ENCODE data around the gene CYFIP1.

Gene CYFIP1

GRCh38 chr15:22944651-22945050 is 35.5 kb downstream of the CYFIP1 start:
- Histone ChIP-seq H3K4me1 (ENCODE audit: control insufficient read depth, low read depth, low read length) (peaks cover 13% of the 10 kb centered on the region), H3K4me3 (ENCODE audit: low read length) (no peak overlapping the region), H3K27me3 (ENCODE audit: control insufficient read depth, insufficient read depth, low read length) (peaks cover 9% of the 10 kb centered on the region), H3K27ac (ENCODE audit: low read length) (no peak overlapping the region), H3K36me3 (ENCODE audit: control insufficient read depth, low read depth, low read length) (peaks cover 20% of the 10 kb centered on the region), H3K9ac (ENCODE audit: low read length) (no peak overlapping the region), H3K9me3 (ENCODE audit: control insufficient read depth, low read depth, low read length) (no peaks in the 10 kb centered on the region)

GRCh38 chr15:22942877-22943276 is 37.3 kb downstream of the CYFIP1 start:
- H3K4me3 ChIP-seq (ENCODE audit: low read length) = no peak overlapping the region
- peaks cover 20% of the 10 kb centered on the region for H3K36me3 ChIP-seq (ENCODE audit: control insufficient read depth, low read depth, low read length)
- no peak overlapping the region for H3K27ac ChIP-seq (ENCODE audit: low read length)
- no peaks in the 10 kb centered on the region for H3K4me1 ChIP-seq (ENCODE audit: control insufficient read depth, low read depth, low read length)
- H3K27me3 ChIP-seq (ENCODE audit: control insufficient read depth, insufficient read depth, low read length) = no peaks in the 10 kb centered on the region
- no peak overlapping the region for H3K9ac ChIP-seq (ENCODE audit: low read length)
- H3K9me3 ChIP-seq (ENCODE audit: control insufficient read depth, low read depth, low read length) = no peaks in the 10 kb centered on the region

- no peaks in the 10 kb centered on the region for H3K4me1 ChIP-seq (ENCODE audit: control insufficient read depth, low read depth, low read length)
- H3K9ac ChIP-seq (ENCODE audit: low read length) = no peak overlapping the region
- no peak overlapping the region for H3K27ac ChIP-seq (ENCODE audit: low read length)
- H3K4me3 ChIP-seq (ENCODE audit: low read length) = no peak overlapping the region
- no peaks in the 10 kb centered on the region for H3K27me3 ChIP-seq (ENCODE audit: control insufficient read depth, insufficient read depth, low read length)
- no peaks in the 10 kb centered on the region for H3K9me3 ChIP-seq (ENCODE audit: control insufficient read depth, low read depth, low read length)
- peaks cover 20% of the 10 kb centered on the region for H3K36me3 ChIP-seq (ENCODE audit: control insufficient read depth, low read depth, low read length)
Observed at GRCh38 chr15:22942306-22942855, 37.8 kb downstream of the CYFIP1 start.

- H3K4me1 ChIP-seq (ENCODE audit: control insufficient read depth, low read depth, low read length) = no peaks in the 10 kb centered on the region
- H3K27me3 ChIP-seq (ENCODE audit: control insufficient read depth, insufficient read depth, low read length) = no peaks in the 10 kb centered on the region
- H3K36me3 ChIP-seq (ENCODE audit: control insufficient read depth, low read depth, low read length) = peaks cover 28% of the 10 kb centered on the region
- no peak overlapping the region for H3K4me3 ChIP-seq (ENCODE audit: low read length)
- no peak overlapping the region for H3K27ac ChIP-seq (ENCODE audit: low read length)
- no peak overlapping the region for H3K9ac ChIP-seq (ENCODE audit: low read length)
- no peaks in the 10 kb centered on the region for H3K9me3 ChIP-seq (ENCODE audit: control insufficient read depth, low read depth, low read length)
Observed at GRCh38 chr15:22941179-22941578, 39.0 kb downstream of the CYFIP1 start.

- H3K9ac ChIP-seq (ENCODE audit: low read length) = no peak overlapping the region
- no peaks in the 10 kb centered on the region for H3K4me1 ChIP-seq (ENCODE audit: control insufficient read depth, low read depth, low read length)
- H3K4me3 ChIP-seq (ENCODE audit: low read length) = no peak overlapping the region
- no peaks in the 10 kb centered on the region for H3K27me3 ChIP-seq (ENCODE audit: control insufficient read depth, insufficient read depth, low read length)
- no peaks in the 10 kb centered on the region for H3K9me3 ChIP-seq (ENCODE audit: control insufficient read depth, low read depth, low read length)
- H3K27ac ChIP-seq (ENCODE audit: low read length) = no peak overlapping the region
- peaks cover 33% of the 10 kb centered on the region for H3K36me3 ChIP-seq (ENCODE audit: control insufficient read depth, low read depth, low read length)
Observed at GRCh38 chr15:22939652-22940061, 40.5 kb downstream of the CYFIP1 start.

GRCh38 chr15:22939051-22939450 is 41.1 kb downstream of the CYFIP1 start:
- no peaks in the 10 kb centered on the region for H3K27me3 ChIP-seq (ENCODE audit: control insufficient read depth, insufficient read depth, low read length)
- H3K9me3 ChIP-seq (ENCODE audit: control insufficient read depth, low read depth, low read length) = no peaks in the 10 kb centered on the region
- peaks cover 33% of the 10 kb centered on the region for H3K36me3 ChIP-seq (ENCODE audit: control insufficient read depth, low read depth, low read length)
- H3K27ac ChIP-seq (ENCODE audit: low read length) = no peak overlapping the region
- no peak overlapping the region for H3K9ac ChIP-seq (ENCODE audit: low read length)
- H3K4me1 ChIP-seq (ENCODE audit: control insufficient read depth, low read depth, low read length) = no peaks in the 10 kb centered on the region
- no peak overlapping the region for H3K4me3 ChIP-seq (ENCODE audit: low read length)

GRCh38 chr15:22936577-22937472 is 43.3 kb downstream of the CYFIP1 start:
- Histone ChIP-seq H3K4me1 (ENCODE audit: control insufficient read depth, low read depth, low read length) (no peaks in the 10 kb centered on the region), H3K9ac (ENCODE audit: low read length) (no peak overlapping the region), H3K9me3 (ENCODE audit: control insufficient read depth, low read depth, low read length) (no peaks in the 10 kb centered on the region), H3K36me3 (ENCODE audit: control insufficient read depth, low read depth, low read length) (peaks cover 32% of the 10 kb centered on the region), H3K27ac (ENCODE audit: low read length) (no peak overlapping the region), H3K4me3 (ENCODE audit: low read length) (no peak overlapping the region), H3K27me3 (ENCODE audit: control insufficient read depth, insufficient read depth, low read length) (no peaks in the 10 kb centered on the region)

- Histone ChIP-seq H3K4me3 (ENCODE audit: low read length) (no peak overlapping the region), H3K36me3 (ENCODE audit: control insufficient read depth, low read depth, low read length) (peaks cover 33% of the 10 kb centered on the region), H3K27me3 (ENCODE audit: control insufficient read depth, insufficient read depth, low read length) (no peaks in the 10 kb centered on the region), H3K9me3 (ENCODE audit: control insufficient read depth, low read depth, low read length) (no peaks in the 10 kb centered on the region), H3K4me1 (ENCODE audit: control insufficient read depth, low read depth, low read length) (no peaks in the 10 kb centered on the region), H3K27ac (ENCODE audit: low read length) (no peak overlapping the region), H3K9ac (ENCODE audit: low read length) (no peak overlapping the region)
Observed at GRCh38 chr15:22933641-22934061, 46.5 kb downstream of the CYFIP1 start.

- peaks cover 29% of the 10 kb centered on the region for H3K36me3 ChIP-seq (ENCODE audit: control insufficient read depth, low read depth, low read length)
- no peak overlapping the region for H3K9ac ChIP-seq (ENCODE audit: low read length)
- H3K9me3 ChIP-seq (ENCODE audit: control insufficient read depth, low read depth, low read length) = no peaks in the 10 kb centered on the region
- no peak overlapping the region for H3K4me3 ChIP-seq (ENCODE audit: low read length)
- no peaks in the 10 kb centered on the region for H3K4me1 ChIP-seq (ENCODE audit: control insufficient read depth, low read depth, low read length)
- H3K27ac ChIP-seq (ENCODE audit: low read length) = no peak overlapping the region
- H3K27me3 ChIP-seq (ENCODE audit: control insufficient read depth, insufficient read depth, low read length) = no peaks in the 10 kb centered on the region
Observed at GRCh38 chr15:22931784-22932536, 48.2 kb downstream of the CYFIP1 start.

- H3K4me1 ChIP-seq (ENCODE audit: control insufficient read depth, low read depth, low read length) = no peaks in the 10 kb centered on the region
- no peak overlapping the region for H3K27ac ChIP-seq (ENCODE audit: low read length)
- no peak overlapping the region for H3K4me3 ChIP-seq (ENCODE audit: low read length)
- no peaks in the 10 kb centered on the region for H3K9me3 ChIP-seq (ENCODE audit: control insufficient read depth, low read depth, low read length)
- no peaks in the 10 kb centered on the region for H3K27me3 ChIP-seq (ENCODE audit: control insufficient read depth, insufficient read depth, low read length)
- H3K9ac ChIP-seq (ENCODE audit: low read length) = no peak overlapping the region
- peaks cover 25% of the 10 kb centered on the region for H3K36me3 ChIP-seq (ENCODE audit: control insufficient read depth, low read depth, low read length)
Observed at GRCh38 chr15:22930782-22931484, 49.2 kb downstream of the CYFIP1 start.

GRCh38 chr15:22927761-22928160 is 52.4 kb downstream of the CYFIP1 start:
- Histone ChIP-seq H3K4me1 (ENCODE audit: control insufficient read depth, low read depth, low read length) (no peaks in the 10 kb centered on the region), H3K27ac (ENCODE audit: low read length) (no peak overlapping the region), H3K9me3 (ENCODE audit: control insufficient read depth, low read depth, low read length) (no peaks in the 10 kb centered on the region), H3K27me3 (ENCODE audit: control insufficient read depth, insufficient read depth, low read length) (no peaks in the 10 kb centered on the region), H3K36me3 (ENCODE audit: control insufficient read depth, low read depth, low read length) (peaks cover 17% of the 10 kb centered on the region), H3K9ac (ENCODE audit: low read length) (no peak overlapping the region), H3K4me3 (ENCODE audit: low read length) (no peak overlapping the region)

Measured in iPS-18a (cell line).